ENCODE results near the gene NUP42.

DNA sequence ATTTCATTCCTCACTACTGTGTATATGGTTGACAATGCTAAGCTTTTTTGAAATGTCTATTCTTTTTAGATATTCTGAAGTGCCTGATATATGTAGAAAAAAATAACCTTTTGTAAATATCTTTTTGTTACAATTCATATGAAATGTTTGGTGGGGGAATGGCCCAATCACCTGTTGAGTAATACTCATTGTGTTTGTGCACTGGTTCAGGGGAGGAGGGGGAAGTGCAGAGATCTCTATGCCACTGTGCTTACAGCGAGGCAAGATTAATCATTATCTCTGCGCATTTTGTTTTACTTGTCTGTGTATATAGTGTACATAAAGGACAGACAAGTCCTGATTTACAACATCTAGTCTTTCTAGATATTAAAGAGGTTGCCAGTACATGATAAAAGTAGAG, 25.2 kb downstream of the NUP42 start:
- TF ChIP-seq, protein P1, sequence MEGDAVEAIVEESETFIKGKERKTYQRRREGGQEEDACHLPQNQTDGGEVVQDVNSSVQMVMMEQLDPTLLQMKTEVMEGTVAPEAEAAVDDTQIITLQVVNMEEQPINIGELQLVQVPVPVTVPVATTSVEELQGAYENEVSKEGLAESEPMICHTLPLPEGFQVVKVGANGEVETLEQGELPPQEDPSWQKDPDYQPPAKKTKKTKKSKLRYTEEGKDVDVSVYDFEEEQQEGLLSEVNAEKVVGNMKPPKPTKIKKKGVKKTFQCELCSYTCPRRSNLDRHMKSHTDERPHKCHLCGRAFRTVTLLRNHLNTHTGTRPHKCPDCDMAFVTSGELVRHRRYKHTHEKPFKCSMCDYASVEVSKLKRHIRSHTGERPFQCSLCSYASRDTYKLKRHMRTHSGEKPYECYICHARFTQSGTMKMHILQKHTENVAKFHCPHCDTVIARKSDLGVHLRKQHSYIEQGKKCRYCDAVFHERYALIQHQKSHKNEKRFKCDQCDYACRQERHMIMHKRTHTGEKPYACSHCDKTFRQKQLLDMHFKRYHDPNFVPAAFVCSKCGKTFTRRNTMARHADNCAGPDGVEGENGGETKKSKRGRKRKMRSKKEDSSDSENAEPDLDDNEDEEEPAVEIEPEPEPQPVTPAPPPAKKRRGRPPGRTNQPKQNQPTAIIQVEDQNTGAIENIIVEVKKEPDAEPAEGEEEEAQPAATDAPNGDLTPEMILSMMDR (IDR thresholded peaks at IDR 0.05 in 8 of 11, conservative IDR thresholded peaks at IDR 0.05 in 3 of 11), result no peak
- no peak for TF ChIP-seq POLR2A (IDR thresholded peaks at IDR 0.05)

Data from spleen (tissue), 7 donors.